Hematopoietic multipotent progenitor cell treated with erythropoietin and hydrocortisone succinate and interleukin-3 and kit ligand, for 6 days (in vitro differentiated cells): ENCODE data around the gene MORN1.
"Not testable (repeated sequence)": the region's sequence is repeated elsewhere in the genome, so short reads cannot be mapped to it uniquely, and the experiment has no call there.

ENCODE experiments used
- DNase-seq: peaks from one replicate; pipeline ENCODE4 v3.0.0-alpha.2; 2015

The MORN1 gene

DNA sequence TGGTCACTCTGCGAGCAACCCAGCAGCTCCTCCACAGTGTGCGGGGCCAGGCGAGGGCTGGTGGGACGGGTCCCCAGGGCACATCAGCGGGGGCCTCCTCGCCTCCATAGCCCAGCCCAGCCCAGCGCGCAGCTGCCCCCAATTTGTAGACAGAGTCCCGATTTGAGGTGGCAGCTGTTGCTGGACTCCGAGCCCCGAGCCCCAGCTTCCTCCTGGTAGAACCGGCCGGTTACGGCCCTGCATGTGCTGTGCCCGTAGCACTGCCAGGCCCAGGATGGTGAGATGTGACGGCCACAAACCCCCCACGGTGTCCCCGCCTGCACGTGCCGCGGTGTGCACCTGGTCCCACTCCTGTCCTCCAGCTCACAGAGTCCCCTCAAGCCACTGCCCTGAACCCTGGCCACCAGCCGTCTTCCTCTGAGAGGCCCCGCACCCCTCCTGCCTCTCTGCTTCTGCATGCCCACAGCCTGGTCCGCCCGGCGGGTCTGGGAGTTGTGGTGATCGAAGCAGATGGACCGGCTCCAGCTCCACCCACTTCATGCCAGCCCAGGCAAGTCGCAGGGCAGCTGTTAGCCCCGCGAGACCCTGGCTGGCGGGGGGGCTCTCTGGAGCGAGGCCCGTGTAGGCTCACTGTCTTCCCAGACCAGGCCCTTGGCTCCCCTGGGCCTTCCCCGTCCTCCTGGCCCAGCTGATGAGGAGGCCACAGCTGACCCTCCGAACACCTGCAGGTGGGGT lies 55.5 kb downstream of the MORN1 start:
- no peak for DNase-seq

DNA sequence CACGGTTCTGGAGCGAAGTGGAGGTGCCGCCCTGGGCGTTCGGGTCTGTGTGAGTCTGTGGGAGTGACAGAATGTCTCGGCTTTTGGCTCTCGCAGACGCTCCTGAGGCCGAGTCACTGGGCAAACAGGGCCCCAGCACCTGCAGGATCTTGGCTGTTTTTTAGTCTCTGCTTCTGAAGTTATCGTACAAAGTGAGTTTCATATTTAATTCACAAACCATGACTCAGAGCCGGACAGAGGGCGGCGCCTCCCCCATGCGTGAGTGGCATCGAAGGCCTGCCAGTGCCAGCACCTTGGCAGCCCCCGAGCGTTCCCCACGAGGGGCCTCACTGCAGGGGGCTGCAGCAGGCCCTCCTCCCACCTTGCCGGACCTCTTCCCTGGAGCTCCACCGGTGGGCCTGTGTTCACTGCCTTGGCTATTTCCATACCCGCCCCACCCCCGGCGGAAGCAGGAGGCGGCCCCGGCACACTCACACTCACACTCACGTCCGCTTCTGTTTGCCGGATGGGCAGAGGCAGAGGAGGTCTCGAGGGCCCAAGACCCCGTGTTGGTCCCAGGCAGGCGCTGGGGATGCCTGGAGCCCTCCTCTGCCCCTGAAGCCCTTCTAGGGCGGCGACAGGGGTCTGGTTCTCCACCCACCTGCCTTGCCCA lies 56.3 kb downstream of the MORN1 start:
- DNase-seq: no peak

DNA sequence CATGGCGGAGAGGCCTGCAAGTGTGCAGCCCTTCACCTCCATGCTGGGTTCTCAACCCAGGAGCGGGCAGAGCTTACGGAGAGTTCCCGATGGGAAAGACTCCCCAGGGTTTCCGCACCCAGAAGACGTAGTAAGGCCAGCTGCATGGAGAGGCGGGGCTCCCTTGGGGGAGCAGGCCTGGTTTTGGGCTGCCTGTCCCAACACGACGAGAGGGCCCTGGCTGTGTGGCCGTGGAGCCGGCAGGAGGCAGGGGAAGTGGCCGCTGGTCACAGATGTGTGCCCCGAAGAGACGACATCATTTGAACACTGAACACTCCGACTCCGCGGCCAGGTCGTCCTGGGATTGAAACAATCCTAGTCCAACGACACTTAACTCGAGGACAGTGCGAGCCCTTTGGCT lies 57.0 kb downstream of the MORN1 start:
- no peak for DNase-seq

GRCh38 chr1:2331580-2331979 lies 59.8 kb downstream of the MORN1 start:
- not testable (repeated sequence) for DNase-seq

GRCh38 chr1:2331200-2331544 lies 60.2 kb downstream of the MORN1 start:
- DNase-seq: no peak

- DNase-seq: no peak
Observed at GRCh38 chr1:2330519-2331199, 60.7 kb downstream of the MORN1 start.

DNA sequence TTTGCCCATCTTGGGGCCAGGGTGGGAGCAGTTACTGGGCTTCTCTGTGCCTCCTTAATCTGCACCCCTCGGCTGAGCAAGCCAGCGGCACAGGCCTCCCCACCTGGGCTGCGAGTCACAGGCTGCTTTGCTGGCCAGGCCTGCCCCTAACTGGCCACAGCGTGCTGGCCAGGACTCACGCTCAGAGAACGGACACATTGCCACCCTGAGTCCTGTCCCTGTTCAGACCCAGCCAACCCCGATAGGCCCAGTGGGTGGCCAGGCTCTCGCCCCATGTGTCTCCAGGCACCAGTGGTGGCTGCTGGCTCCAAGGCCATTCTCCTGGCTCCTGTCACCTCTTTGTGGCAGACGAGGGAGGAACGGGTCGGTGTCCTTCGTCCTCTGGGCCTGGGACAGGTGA lies 61.3 kb downstream of the MORN1 start:
- DNase-seq: no peak

DNA sequence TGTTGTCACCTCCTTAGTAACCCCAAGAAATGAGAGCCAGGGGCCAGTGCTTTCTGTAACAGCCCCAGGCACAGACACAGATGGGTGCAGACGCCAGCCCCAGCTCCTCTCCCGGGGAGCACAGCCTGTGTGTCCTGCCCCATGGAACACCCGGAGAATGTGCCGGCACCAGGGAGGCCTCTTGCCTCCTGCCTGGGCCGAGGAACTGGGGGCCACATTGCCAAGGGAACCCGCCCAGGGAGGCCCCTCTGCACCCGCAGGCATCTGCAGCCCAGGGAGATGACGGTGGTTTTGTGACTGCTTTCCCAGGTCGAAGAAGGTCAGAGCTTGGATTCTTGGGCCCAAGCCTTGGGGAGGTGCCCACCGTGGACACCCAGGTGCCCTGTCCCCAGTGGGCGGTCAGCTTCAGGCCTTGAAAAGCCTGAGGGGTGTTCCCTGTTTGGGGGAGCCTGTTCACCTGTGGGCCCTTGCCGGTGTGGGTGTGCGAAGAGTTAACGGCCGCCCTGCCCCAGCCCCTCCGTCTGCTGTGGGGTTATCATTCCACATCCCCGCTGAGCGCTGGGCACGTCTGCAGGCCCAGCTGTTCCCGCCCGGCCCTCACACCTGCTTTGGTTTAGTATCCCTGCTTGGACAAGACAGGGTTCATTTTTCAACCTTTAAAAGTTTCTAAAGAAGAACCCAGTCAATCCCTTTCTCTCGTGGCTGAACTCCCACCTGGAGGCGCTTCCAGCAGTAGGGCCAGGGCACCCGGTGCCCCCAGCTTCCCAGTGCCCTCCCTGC lies 62.5 kb downstream of the MORN1 start:
- DNase-seq: no peak

GRCh38 chr1:2327841-2328240 lies 63.5 kb downstream of the MORN1 start:
- DNase-seq: no peak

GRCh38 chr1:2327162-2327561 lies 64.2 kb downstream of the MORN1 start:
- DNase-seq: not testable (repeated sequence)

- no peak for DNase-seq
Observed at GRCh38 chr1:2326524-2326923, 64.8 kb downstream of the MORN1 start.

GRCh38 chr1:2324553-2325366 lies 66.6 kb downstream of the MORN1 start:
- no peak for DNase-seq

GRCh38 chr1:2323451-2323974 lies 67.8 kb downstream of the MORN1 start:
- DNase-seq: no peak

DNA sequence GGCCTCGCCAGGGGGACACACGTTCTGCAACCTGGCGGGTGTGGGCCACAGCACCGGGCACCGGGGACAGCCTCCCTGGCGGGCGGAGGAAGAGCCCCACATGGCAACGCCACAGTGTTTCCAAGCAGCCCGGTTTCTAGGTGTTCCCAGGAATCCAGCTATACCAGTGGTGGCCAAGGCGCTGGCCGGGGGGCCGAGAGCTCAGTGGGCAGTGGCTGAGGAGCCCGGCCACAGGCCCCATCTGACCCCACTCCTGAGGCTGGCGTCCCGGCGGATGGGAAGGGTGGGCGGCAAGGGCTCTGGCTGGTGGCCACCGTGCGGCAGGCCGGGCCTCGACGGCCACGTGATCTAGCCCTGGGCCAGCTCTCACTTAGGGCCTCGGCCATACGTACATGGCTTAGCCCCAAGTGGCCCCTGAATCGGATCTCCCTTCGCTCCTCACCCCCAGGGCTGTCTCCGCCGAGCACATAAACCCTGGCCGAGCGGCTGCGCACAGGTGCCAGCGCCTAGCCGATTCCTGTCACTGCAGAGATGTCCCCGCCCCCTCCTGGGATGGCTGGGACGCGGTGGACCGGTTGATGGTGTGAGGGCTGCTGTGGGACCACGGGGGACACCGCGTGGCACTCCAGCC lies 68.7 kb downstream of the MORN1 start:
- DNase-seq: no peak

DNA sequence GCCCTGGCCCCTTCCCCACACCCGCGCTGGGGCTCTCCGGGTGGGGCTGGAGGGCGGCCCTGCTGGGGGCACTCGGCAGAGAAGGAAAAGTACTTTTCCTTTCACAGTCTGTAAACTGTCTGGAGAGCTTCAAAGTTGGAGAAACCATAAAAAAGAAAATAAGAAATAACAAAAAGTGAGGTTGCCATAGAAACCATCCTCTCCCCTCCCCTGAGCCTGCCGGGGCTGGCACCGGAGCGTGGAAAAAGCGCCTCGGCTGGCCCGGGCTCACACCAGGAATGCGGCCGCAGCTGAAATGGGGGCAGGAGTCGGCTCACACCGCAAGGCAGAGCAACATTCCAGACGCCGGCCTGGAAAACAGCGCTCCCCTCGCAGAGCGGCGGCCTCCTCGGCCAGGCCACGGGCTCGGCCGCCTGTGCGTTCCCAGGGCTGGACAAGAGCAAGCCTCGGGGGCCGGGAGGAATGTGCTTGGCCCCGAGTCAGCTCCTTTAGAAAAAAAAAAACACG lies 69.2 kb downstream of the MORN1 start:
- no peak for DNase-seq

- no peak for DNase-seq
Observed at GRCh38 chr1:2320760-2321667, 70.3 kb downstream of the MORN1 start.

- no peak for DNase-seq
Observed at GRCh38 chr1:2320006-2320405, 71.3 kb downstream of the MORN1 start.

DNA sequence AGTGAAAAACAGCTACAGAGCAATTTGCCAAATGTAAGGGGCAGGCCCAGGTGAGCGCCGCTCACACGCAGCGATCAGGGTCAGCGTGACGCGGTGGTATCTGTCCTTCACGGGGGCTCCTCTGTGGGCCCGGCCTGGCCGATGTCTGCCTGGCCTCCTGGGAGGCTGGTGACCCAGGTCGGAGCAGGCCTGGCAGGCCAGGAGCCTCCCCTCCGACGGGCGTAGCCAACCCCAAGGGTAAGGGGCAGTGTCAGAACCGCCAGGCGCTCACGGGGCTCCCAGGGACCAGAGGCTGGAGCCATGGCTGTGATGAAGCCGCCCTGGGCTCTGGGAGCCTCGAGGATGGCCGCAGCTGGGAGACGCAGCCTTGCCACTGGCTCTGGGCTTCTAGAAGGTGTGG lies 72.1 kb downstream of the MORN1 start:
- no peak for DNase-seq

GRCh38 chr1:2318314-2319278 lies 72.8 kb downstream of the MORN1 start:
- no peak for DNase-seq
